ENCODE data around the gene COL1A2. TPM values are rescaled to one million over a fixed set of nuclear protein-coding genes. Genes with fewer than 3 reads are reported as not detected.

COL1A2 gene
- total RNA-seq, 1 donor, result 11,912 TPM

GRCh38 chr7:94444813-94445212, 50.1 kb downstream of the COL1A2 start:
- Histone ChIP-seq H3K27ac (ENCODE audit: low read depth, low read length) (no peak overlapping the region), H3K4me3 (ENCODE audit: insufficient read depth, low read length) (no peak overlapping the region), H3K9me3 (ENCODE audit: low read depth, low read length) (no peaks in the 10 kb centered on the region), H2AFZ (ENCODE audit: low read length) (no peak overlapping the region), H3K4me2 (ENCODE audit: insufficient read depth, low read length) (no peak overlapping the region), H3K4me1 (ENCODE audit: insufficient read depth, low read length) (peaks cover 8% of the 10 kb centered on the region), H3K27me3 (ENCODE audit: insufficient read depth, low read length) (peaks cover 18% of the 10 kb centered on the region), H3K79me2 (ENCODE audit: insufficient read depth, low read length) (no peaks in the 10 kb centered on the region), H4K20me1 (ENCODE audit: insufficient read depth, low read length) (no peaks in the 10 kb centered on the region), H3K36me3 (ENCODE audit: insufficient read depth, low read length) (no peaks in the 10 kb centered on the region)
- TF ChIP-seq CTCF (IDR thresholded peaks at IDR 0.05; ENCODE audit: extremely low read depth, low read depth, low read length), result no peak
- DNase-seq (ENCODE audit: insufficient read length, low spot score, missing footprints), result no peak

GRCh38 chr7:94445696-94446194, 51.0 kb downstream of the COL1A2 start:
- Histone ChIP-seq H3K27ac (ENCODE audit: low read depth, low read length) (no peak overlapping the region), H4K20me1 (ENCODE audit: insufficient read depth, low read length) (no peaks in the 10 kb centered on the region), H3K4me2 (ENCODE audit: insufficient read depth, low read length) (no peak overlapping the region), H3K27me3 (ENCODE audit: insufficient read depth, low read length) (peaks cover 18% of the 10 kb centered on the region), H3K4me1 (ENCODE audit: insufficient read depth, low read length) (no peaks in the 10 kb centered on the region), H3K79me2 (ENCODE audit: insufficient read depth, low read length) (no peaks in the 10 kb centered on the region), H3K9me3 (ENCODE audit: low read depth, low read length) (no peaks in the 10 kb centered on the region), H3K36me3 (ENCODE audit: insufficient read depth, low read length) (no peaks in the 10 kb centered on the region), H3K4me3 (ENCODE audit: insufficient read depth, low read length) (no peak overlapping the region), H2AFZ (ENCODE audit: low read length) (no peak overlapping the region)
- TF ChIP-seq CTCF (IDR thresholded peaks at IDR 0.05; ENCODE audit: extremely low read depth, low read depth, low read length), result no peak
- no peak for DNase-seq (ENCODE audit: insufficient read length, low spot score, missing footprints)

- H4K20me1 ChIP-seq (ENCODE audit: insufficient read depth, low read length), result no peaks in the 10 kb centered on the region
These were observed 51.6 kb downstream of the COL1A2 start for GRCh38 chr7:94446308-94446707.

More at GRCh38 chr7:94446308-94446707, 51.6 kb downstream of the COL1A2 start:
- Histone ChIP-seq H3K79me2 (ENCODE audit: insufficient read depth, low read length) (no peaks in the 10 kb centered on the region), H3K4me1 (ENCODE audit: insufficient read depth, low read length) (no peaks in the 10 kb centered on the region), H2AFZ (ENCODE audit: low read length) (no peak overlapping the region), H3K9me3 (ENCODE audit: low read depth, low read length) (no peaks in the 10 kb centered on the region), H3K4me2 (ENCODE audit: insufficient read depth, low read length) (no peak overlapping the region), H3K27me3 (ENCODE audit: insufficient read depth, low read length) (peaks cover 18% of the 10 kb centered on the region), H3K4me3 (ENCODE audit: insufficient read depth, low read length) (no peak overlapping the region), H3K27ac (ENCODE audit: low read depth, low read length) (no peak overlapping the region), H3K36me3 (ENCODE audit: insufficient read depth, low read length) (no peaks in the 10 kb centered on the region)
- no peak for TF ChIP-seq CTCF (IDR thresholded peaks at IDR 0.05; ENCODE audit: extremely low read depth, low read depth, low read length)
- DNase-seq (ENCODE audit: insufficient read length, low spot score, missing footprints), result no peak
